Rectal smooth muscle tissue (tissue), 1 donor: ENCODE results near the gene POLR1E.
"Not testable (repeated sequence)": the region's sequence is repeated elsewhere in the genome, so short reads cannot be mapped to it uniquely, and the experiment has no call there.

Experiments
- H3K27ac ChIP-seq: one replicate; pipeline ENCODE4 v1.7.0; 2013; ENCODE audit warnings: low read depth, low read length, inconsistent platforms
- H3K27me3 ChIP-seq: one replicate; pipeline ENCODE4 v1.7.0; 2013; ENCODE audit warnings: low read length; ENCODE audit not compliant: control insufficient read depth, insufficient read depth
- H3K36me3 ChIP-seq: one replicate; pipeline ENCODE4 v1.7.0; 2013; ENCODE audit warnings: low read length; ENCODE audit not compliant: control insufficient read depth, insufficient read depth
- H3K4me1 ChIP-seq: one replicate; pipeline ENCODE4 v1.7.0; 2013; ENCODE audit warnings: low read length; ENCODE audit not compliant: control insufficient read depth, insufficient read depth
- H3K4me3 ChIP-seq: one replicate; pipeline ENCODE4 v1.7.0; 2013; ENCODE audit warnings: low read length
- H3K9ac ChIP-seq: one replicate; pipeline ENCODE4 v1.7.0; 2013; ENCODE audit warnings: low read length

Gene POLR1E

GRCh38 chr9:37495571-37495970, 9.8 kb downstream of the POLR1E start:
- H3K4me1 ChIP-seq, result no peaks in the 10 kb centered on the region
- H3K36me3 ChIP-seq, result peaks cover 37% of the 10 kb centered on the region
- no peak overlapping the region for H3K27ac ChIP-seq
- no peak overlapping the region for H3K9ac ChIP-seq
- H3K4me3 ChIP-seq, result no peak overlapping the region
- no peaks in the 10 kb centered on the region for H3K27me3 ChIP-seq

- Histone ChIP-seq H3K4me1 (no peaks in the 10 kb centered on the region), H3K4me3 (no peak overlapping the region), H3K36me3 (peaks cover 40% of the 10 kb centered on the region), H3K27me3 (no peaks in the 10 kb centered on the region), H3K9ac (no peak overlapping the region), H3K27ac (no peak overlapping the region)
Observed at GRCh38 chr9:37496020-37496419, 10.3 kb downstream of the POLR1E start.

- Histone ChIP-seq H3K4me1 (no peaks in the 10 kb centered on the region), H3K9ac (no peak overlapping the region), H3K27ac (no peak overlapping the region), H3K4me3 (no peak overlapping the region), H3K27me3 (no peaks in the 10 kb centered on the region), H3K36me3 (peaks cover 44% of the 10 kb centered on the region)
Observed at GRCh38 chr9:37497320-37497719, 11.6 kb downstream of the POLR1E start.

GRCh38 chr9:37498457-37498856, 12.7 kb downstream of the POLR1E start:
- Histone ChIP-seq H3K36me3 (peaks cover 44% of the 10 kb centered on the region), H3K4me1 (no peaks in the 10 kb centered on the region), H3K27me3 (no peaks in the 10 kb centered on the region), H3K27ac (no peak overlapping the region), H3K4me3 (no peak overlapping the region), H3K9ac (no peak overlapping the region)

- Histone ChIP-seq H3K36me3 (peaks cover 40% of the 10 kb centered on the region), H3K4me1 (no peaks in the 10 kb centered on the region), H3K4me3 (no peak overlapping the region), H3K27ac (no peak overlapping the region), H3K9ac (no peak overlapping the region), H3K27me3 (no peaks in the 10 kb centered on the region)
Observed at GRCh38 chr9:37499297-37499696, 13.5 kb downstream of the POLR1E start.

- H3K27me3 ChIP-seq, result no peaks in the 10 kb centered on the region
- no peak overlapping the region for H3K9ac ChIP-seq
- peaks cover 27% of the 10 kb centered on the region for H3K36me3 ChIP-seq
- H3K4me3 ChIP-seq, result no peak overlapping the region
- H3K27ac ChIP-seq, result no peak overlapping the region
- H3K4me1 ChIP-seq, result no peaks in the 10 kb centered on the region
Observed at GRCh38 chr9:37501957-37502596, 16.3 kb downstream of the POLR1E start.

GRCh38 chr9:37503736-37504135, 18.0 kb downstream of the POLR1E start:
- H3K9ac ChIP-seq, result no peak overlapping the region
- peaks cover 27% of the 10 kb centered on the region for H3K36me3 ChIP-seq
- no peak overlapping the region for H3K27ac ChIP-seq
- H3K27me3 ChIP-seq, result no peaks in the 10 kb centered on the region
- no peak overlapping the region for H3K4me3 ChIP-seq
- H3K4me1 ChIP-seq, result no peaks in the 10 kb centered on the region

GRCh38 chr9:37504605-37505004, 18.9 kb downstream of the POLR1E start:
- H3K4me1 ChIP-seq, result no peaks in the 10 kb centered on the region
- no peak overlapping the region for H3K27ac ChIP-seq
- H3K4me3 ChIP-seq, result no peak overlapping the region
- H3K9ac ChIP-seq, result no peak overlapping the region
- H3K36me3 ChIP-seq, result peaks cover 27% of the 10 kb centered on the region
- H3K27me3 ChIP-seq, result no peaks in the 10 kb centered on the region

GRCh38 chr9:37507566-37508134, 21.9 kb downstream of the POLR1E start:
- no peak overlapping the region for H3K9ac ChIP-seq
- no peak overlapping the region for H3K27ac ChIP-seq
- H3K4me3 ChIP-seq, result no peak overlapping the region
- no peaks in the 10 kb centered on the region for H3K27me3 ChIP-seq
- H3K4me1 ChIP-seq, result no peaks in the 10 kb centered on the region
- H3K36me3 ChIP-seq, result peaks cover 16% of the 10 kb centered on the region

- Histone ChIP-seq H3K27me3 (no peaks in the 10 kb centered on the region), H3K9ac (no peak overlapping the region), H3K27ac (no peak overlapping the region), H3K4me1 (no peaks in the 10 kb centered on the region), H3K36me3 (peaks cover 12% of the 10 kb centered on the region), H3K4me3 (no peak overlapping the region)
Observed at GRCh38 chr9:37508135-37508833, 22.5 kb downstream of the POLR1E start.

- Histone ChIP-seq H3K4me3 (no peak overlapping the region), H3K4me1 (no peaks in the 10 kb centered on the region), H3K27ac (no peak overlapping the region), H3K9ac (no peak overlapping the region), H3K27me3 (no peaks in the 10 kb centered on the region), H3K36me3 (peaks cover 12% of the 10 kb centered on the region)
Observed at GRCh38 chr9:37508834-37509206, 23.1 kb downstream of the POLR1E start.

GRCh38 chr9:37509536-37509935, 23.8 kb downstream of the POLR1E start:
- Histone ChIP-seq H3K27ac (no peak overlapping the region), H3K4me3 (no peak overlapping the region), H3K4me1 (no peaks in the 10 kb centered on the region), H3K36me3 (peaks cover 12% of the 10 kb centered on the region), H3K9ac (no peak overlapping the region), H3K27me3 (no peaks in the 10 kb centered on the region)

GRCh38 chr9:37510053-37510452, 24.3 kb downstream of the POLR1E start:
- H3K4me3 ChIP-seq, H3K27ac ChIP-seq, H3K9ac ChIP-seq, H3K4me1 ChIP-seq, H3K27me3 ChIP-seq: not testable (repeated sequence)
- peaks cover 11% of the 10 kb centered on the region for H3K36me3 ChIP-seq
